Measurements from ENCODE around the gene CLDND2.

DNA sequence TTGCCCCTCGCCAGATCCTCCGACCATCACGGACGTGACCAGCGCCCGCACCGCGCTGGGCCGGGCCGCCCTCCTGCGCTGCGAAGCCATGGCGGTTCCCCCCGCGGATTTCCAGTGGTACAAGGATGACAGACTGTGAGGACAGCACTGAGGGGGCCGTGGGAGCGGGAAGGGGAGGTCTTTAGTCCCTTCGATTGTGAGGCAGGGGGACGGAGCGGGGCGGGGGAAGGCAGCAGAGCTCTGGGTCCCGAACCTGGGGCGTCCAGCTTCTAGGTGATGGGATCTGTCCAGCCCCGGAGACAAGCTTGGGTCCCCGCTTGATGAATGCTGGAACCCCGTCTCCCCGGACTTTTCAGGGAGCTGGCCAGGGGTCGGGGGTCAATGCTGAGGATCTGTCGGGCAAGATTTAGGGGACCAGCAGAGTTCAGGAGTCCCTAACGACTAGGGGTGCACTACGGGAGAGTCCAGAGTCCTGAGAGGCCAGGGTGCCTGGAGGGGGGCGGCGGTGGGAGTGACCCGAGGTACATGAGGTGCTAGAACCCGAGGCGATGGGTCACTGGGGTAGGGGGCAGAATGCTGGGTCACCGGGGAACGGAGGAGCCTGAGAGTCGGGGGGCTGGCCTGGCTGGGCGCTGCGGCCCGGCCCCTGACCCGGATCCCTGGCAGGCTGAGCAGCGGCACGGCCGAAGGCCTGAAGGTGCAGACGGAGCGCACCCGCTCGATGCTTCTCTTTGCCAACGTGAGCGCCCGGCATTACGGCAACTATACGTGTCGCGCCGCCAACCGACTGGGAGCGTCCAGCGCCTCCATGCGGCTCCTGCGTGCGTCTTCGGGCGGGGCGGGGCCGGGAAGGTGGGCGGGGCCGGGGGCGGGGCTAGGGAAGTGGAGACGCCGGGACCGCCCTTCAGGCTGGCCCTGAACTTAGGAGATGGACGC is 41.5 kb downstream of the CLDND2 start:
- TF ChIP-seq CTCF (conservative IDR thresholded peaks at IDR 0.05 in 1 of 2, IDR thresholded peaks at IDR 0.05 in 1 of 2; ENCODE audit: low read depth in 1 of 2, low read length in 2 of 2) (no peak), EZH2 (IDR thresholded peaks at IDR 0.05; ENCODE audit: low read length, missing control alignments) (no peak)

Data from fibroblast of lung (primary cell).